Muscle layer of duodenum (tissue), 2 donors: ENCODE measurements around the gene WHAMM.
"Not testable (repeated sequence)": the region's sequence is repeated elsewhere in the genome, so short reads cannot be mapped to it uniquely, and the experiment has no call there.

ENCODE experiments used
- H3K27ac ChIP-seq: one replicate; pipeline ENCODE4 v1.7.0; 2013; ENCODE audit warnings: mild to moderate bottlenecking, low read length
- H3K27me3 ChIP-seq: one replicate; pipeline ENCODE4 v1.7.0; 2013; ENCODE audit warnings: low read depth, mild to moderate bottlenecking, control low read depth, low read length
- H3K36me3 ChIP-seq, 2 donors: one replicate each; pipeline ENCODE4 v1.7.0; 2013; ENCODE audit warnings: low read length in 2 of 2, control low read depth in 1 of 2, mild to moderate bottlenecking in 1 of 2; ENCODE audit not compliant: insufficient read depth in 2 of 2, control insufficient read depth in 1 of 2
- H3K4me1 ChIP-seq, 2 donors: one replicate each; pipeline ENCODE4 v1.7.0; 2013; ENCODE audit warnings: low read length in 2 of 2, mild to moderate bottlenecking in 2 of 2, control low read depth in 1 of 2, moderate library complexity in 1 of 2; ENCODE audit not compliant: insufficient read depth in 2 of 2, control insufficient read depth in 1 of 2
- H3K4me3 ChIP-seq, 2 donors: one replicate each; pipeline ENCODE4 v1.7.0; 2013; ENCODE audit warnings: low read length in 2 of 2, low read depth in 1 of 2, mild to moderate bottlenecking in 1 of 2
- H3K9me3 ChIP-seq, 2 donors: one replicate each; pipeline ENCODE4 v1.7.0; 2013; ENCODE audit warnings: low read length in 2 of 2, control low read depth in 1 of 2, mild to moderate bottlenecking in 1 of 2; ENCODE audit not compliant: control insufficient read depth in 1 of 2
- donor health status: healthy.

Gene WHAMM

GRCh38 chr15:82809308-82810060 is at the start of gene WHAMM:
TSS of gene WHAMM (plus strand) at chr15:82809628. CDS start at chr15:82809727, 99 bp downstream.
- peak within 1 kb of the TSS; percentile 92 for H3K27ac ChIP-seq
- H3K4me3 ChIP-seq: peak within 1 kb of the TSS; percentile 88 to 92
- peaks cover 0 to 14% of the 10 kb centered on the region in 2 donors for H3K4me1 ChIP-seq
- peaks cover 5 to 7% of the 10 kb centered on the region in 2 donors for H3K36me3 ChIP-seq
- no peaks in the 10 kb centered on the region for H3K9me3 ChIP-seq
- H3K27me3 ChIP-seq: no peaks in the 10 kb centered on the region

- Histone ChIP-seq H3K27me3 (no peaks in the 10 kb centered on the region), H3K9me3 (no peaks in the 10 kb centered on the region), H3K27ac (no peak overlapping the region), H3K36me3 (peaks cover 11 to 26% of the 10 kb centered on the region in 2 donors), H3K4me3 (no peak overlapping the region), H3K4me1 (no peaks in the 10 kb centered on the region)
Measured at GRCh38 chr15:82763361-82764116, 45.9 kb upstream of the WHAMM start.

- no peaks in the 10 kb centered on the region for H3K9me3 ChIP-seq
- no peak overlapping the region for H3K4me3 ChIP-seq
- H3K4me1 ChIP-seq: no peaks in the 10 kb centered on the region
- H3K36me3 ChIP-seq: peaks cover 8 to 20% of the 10 kb centered on the region in 2 donors
- no peaks in the 10 kb centered on the region for H3K27me3 ChIP-seq
- H3K27ac ChIP-seq: no peak overlapping the region
Measured at GRCh38 chr15:82764117-82764490, 45.3 kb upstream of the WHAMM start.

GRCh38 chr15:82764740-82765139 is 44.7 kb upstream of the WHAMM start:
- H3K27me3 ChIP-seq: no peaks in the 10 kb centered on the region
- H3K4me3 ChIP-seq: no peak overlapping the region
- H3K27ac ChIP-seq: no peak overlapping the region
- H3K4me1 ChIP-seq: no peaks in the 10 kb centered on the region
- H3K9me3 ChIP-seq: no peaks in the 10 kb centered on the region
- H3K36me3 ChIP-seq: peaks cover 8 to 19% of the 10 kb centered on the region in 2 donors

GRCh38 chr15:82766201-82766600 is 43.2 kb upstream of the WHAMM start:
- not testable (repeated sequence) for H3K4me3 ChIP-seq, H3K27me3 ChIP-seq, H3K27ac ChIP-seq, H3K9me3 ChIP-seq, H3K4me1 ChIP-seq
- H3K36me3 ChIP-seq: peaks cover 8 to 19% of the 10 kb centered on the region in 2 donors

GRCh38 chr15:82767163-82767829 is 42.1 kb upstream of the WHAMM start:
- Histone ChIP-seq H3K9me3 (no peaks in the 10 kb centered on the region), H3K27me3 (no peaks in the 10 kb centered on the region), H3K36me3 (peaks cover 8 to 16% of the 10 kb centered on the region in 2 donors), H3K4me1 (no peaks in the 10 kb centered on the region), H3K4me3 (no peak overlapping the region), H3K27ac (no peak overlapping the region)

GRCh38 chr15:82768414-82769054 is 40.9 kb upstream of the WHAMM start:
- no peak overlapping the region for H3K4me3 ChIP-seq
- no peaks in the 10 kb centered on the region for H3K27me3 ChIP-seq
- H3K27ac ChIP-seq: no peak overlapping the region
- H3K36me3 ChIP-seq: peaks cover 8 to 12% of the 10 kb centered on the region in 2 donors
- H3K4me1 ChIP-seq: no peaks in the 10 kb centered on the region
- H3K9me3 ChIP-seq: no peaks in the 10 kb centered on the region

GRCh38 chr15:82771789-82772607 is 37.4 kb upstream of the WHAMM start:
- H3K9me3 ChIP-seq: no peaks in the 10 kb centered on the region
- H3K27ac ChIP-seq: no peak overlapping the region
- H3K4me1 ChIP-seq: no peaks in the 10 kb centered on the region
- H3K4me3 ChIP-seq: no peak overlapping the region
- H3K27me3 ChIP-seq: no peaks in the 10 kb centered on the region
- peaks cover 0 to 3% of the 10 kb centered on the region in 2 donors for H3K36me3 ChIP-seq

- Histone ChIP-seq H3K36me3 (no peaks in the 10 kb centered on the region), H3K9me3 (no peaks in the 10 kb centered on the region), H3K27me3 (no peaks in the 10 kb centered on the region), H3K27ac (no peak overlapping the region), H3K4me3 (no peak overlapping the region), H3K4me1 (no peaks in the 10 kb centered on the region)
Measured at GRCh38 chr15:82774496-82774895, 34.9 kb upstream of the WHAMM start.

GRCh38 chr15:82778755-82779154 is 30.7 kb upstream of the WHAMM start:
- no peaks in the 10 kb centered on the region for H3K36me3 ChIP-seq
- H3K4me3 ChIP-seq: no peak overlapping the region
- no peak overlapping the region for H3K27ac ChIP-seq
- H3K4me1 ChIP-seq: no peaks in the 10 kb centered on the region
- no peaks in the 10 kb centered on the region for H3K27me3 ChIP-seq
- no peaks in the 10 kb centered on the region for H3K9me3 ChIP-seq
